Measurements from ENCODE around the gene CUEDC1.

DNA sequence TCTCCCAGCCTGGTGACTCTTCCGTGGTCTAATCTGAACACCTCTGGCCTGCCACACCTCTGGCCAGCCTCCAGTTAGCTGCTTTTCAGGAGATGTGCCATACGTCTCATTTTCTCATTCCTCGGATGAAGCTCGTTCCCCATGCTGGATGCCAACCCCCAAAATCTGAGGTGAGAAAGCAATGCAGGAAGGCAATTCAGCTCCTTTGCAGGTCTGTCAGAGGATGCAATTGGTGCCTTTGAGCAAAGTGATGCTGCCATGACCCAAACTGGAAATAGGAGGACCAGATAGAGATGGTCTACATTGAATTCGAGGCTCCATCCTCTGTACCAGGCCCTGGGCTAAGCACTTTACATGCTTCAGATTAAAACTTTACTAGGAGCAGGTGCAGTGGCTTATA, 11.0 kb upstream of the CUEDC1 start:
- TF ChIP-seq POLR2A (IDR thresholded peaks at IDR 0.05) (no peak), EP300 (IDR thresholded peaks at IDR 0.05) (no peak)
- TF ChIP-seq, protein P1, sequence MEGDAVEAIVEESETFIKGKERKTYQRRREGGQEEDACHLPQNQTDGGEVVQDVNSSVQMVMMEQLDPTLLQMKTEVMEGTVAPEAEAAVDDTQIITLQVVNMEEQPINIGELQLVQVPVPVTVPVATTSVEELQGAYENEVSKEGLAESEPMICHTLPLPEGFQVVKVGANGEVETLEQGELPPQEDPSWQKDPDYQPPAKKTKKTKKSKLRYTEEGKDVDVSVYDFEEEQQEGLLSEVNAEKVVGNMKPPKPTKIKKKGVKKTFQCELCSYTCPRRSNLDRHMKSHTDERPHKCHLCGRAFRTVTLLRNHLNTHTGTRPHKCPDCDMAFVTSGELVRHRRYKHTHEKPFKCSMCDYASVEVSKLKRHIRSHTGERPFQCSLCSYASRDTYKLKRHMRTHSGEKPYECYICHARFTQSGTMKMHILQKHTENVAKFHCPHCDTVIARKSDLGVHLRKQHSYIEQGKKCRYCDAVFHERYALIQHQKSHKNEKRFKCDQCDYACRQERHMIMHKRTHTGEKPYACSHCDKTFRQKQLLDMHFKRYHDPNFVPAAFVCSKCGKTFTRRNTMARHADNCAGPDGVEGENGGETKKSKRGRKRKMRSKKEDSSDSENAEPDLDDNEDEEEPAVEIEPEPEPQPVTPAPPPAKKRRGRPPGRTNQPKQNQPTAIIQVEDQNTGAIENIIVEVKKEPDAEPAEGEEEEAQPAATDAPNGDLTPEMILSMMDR (IDR thresholded peaks at IDR 0.05), result no peak

All from ovary (tissue), 3 donors.